ENCODE measurements around the gene EML6. TPM values are rescaled to one million over a fixed set of nuclear protein-coding genes. Genes with fewer than 3 reads are reported as not detected.
"Not testable (repeated sequence)": the region's sequence is repeated elsewhere in the genome, so short reads cannot be mapped to it uniquely, and the experiment has no call there.

The EML6 gene
- total RNA-seq (2014; rRNA removed; shearing (Covaris generic); ENCODE audit: low replicate concordance), result 0.52 TPM in 1 of 2 replicates, not detected in the other

GRCh38 chr2:54723131-54723995 is at the start of gene EML6:
EML6 (plus strand) TSS chr2:54723662; CDS start chr2:54725062, 1,400 bp downstream.
- Histone ChIP-seq H3K9me3 (no peaks in the 10 kb centered on the region), H3K36me3 (no peaks in the 10 kb centered on the region), H3K27me3 (peaks cover 20% of the 10 kb centered on the region), H3K4me3 (peak within 1 kb of the TSS; percentile 75)
- peak; percentile 99 for DNase-seq

- Histone ChIP-seq H3K36me3 (peaks cover 15% of the 10 kb centered on the region), H3K4me3 (no peak overlapping the region), H3K27me3 (no peaks in the 10 kb centered on the region), H3K9me3 (no peaks in the 10 kb centered on the region)
- DNase-seq, result no peak
Measured at GRCh38 chr2:54675281-54675680, 48.2 kb upstream of the EML6 start.

DNA sequence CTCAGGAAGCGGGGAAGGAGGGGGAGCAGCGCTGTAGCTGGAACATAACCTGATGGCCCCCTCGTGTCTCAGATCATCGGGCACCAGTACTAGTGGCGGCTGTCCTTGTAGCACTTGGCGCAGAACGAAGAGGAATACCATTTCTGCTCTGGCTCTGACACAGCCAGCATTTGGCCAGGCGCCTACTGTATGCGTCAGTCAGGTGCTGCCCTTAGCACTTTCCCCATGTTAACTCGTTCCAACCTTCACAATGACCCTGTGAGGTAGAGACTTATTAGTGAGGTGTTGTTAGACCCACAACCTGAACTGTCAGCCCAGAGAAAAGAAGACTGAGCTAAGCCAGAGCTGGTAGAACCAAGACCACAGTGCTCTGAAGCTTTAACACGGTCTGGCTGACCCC is 47.7 kb upstream of the EML6 start:
- no peaks in the 10 kb centered on the region for H3K9me3 ChIP-seq
- H3K4me3 ChIP-seq, result no peak overlapping the region
- H3K27me3 ChIP-seq, result no peaks in the 10 kb centered on the region
- H3K36me3 ChIP-seq, result peaks cover 10% of the 10 kb centered on the region
- no peak for DNase-seq

GRCh38 chr2:54676656-54677055 is 46.8 kb upstream of the EML6 start:
- no peaks in the 10 kb centered on the region for H3K9me3 ChIP-seq
- H3K27me3 ChIP-seq, result no peaks in the 10 kb centered on the region
- H3K4me3 ChIP-seq, result no peak overlapping the region
- DNase-seq, result no peak
- peaks cover 1% of the 10 kb centered on the region; the same call in 1 of the 2 replicates for H3K36me3 ChIP-seq

DNA sequence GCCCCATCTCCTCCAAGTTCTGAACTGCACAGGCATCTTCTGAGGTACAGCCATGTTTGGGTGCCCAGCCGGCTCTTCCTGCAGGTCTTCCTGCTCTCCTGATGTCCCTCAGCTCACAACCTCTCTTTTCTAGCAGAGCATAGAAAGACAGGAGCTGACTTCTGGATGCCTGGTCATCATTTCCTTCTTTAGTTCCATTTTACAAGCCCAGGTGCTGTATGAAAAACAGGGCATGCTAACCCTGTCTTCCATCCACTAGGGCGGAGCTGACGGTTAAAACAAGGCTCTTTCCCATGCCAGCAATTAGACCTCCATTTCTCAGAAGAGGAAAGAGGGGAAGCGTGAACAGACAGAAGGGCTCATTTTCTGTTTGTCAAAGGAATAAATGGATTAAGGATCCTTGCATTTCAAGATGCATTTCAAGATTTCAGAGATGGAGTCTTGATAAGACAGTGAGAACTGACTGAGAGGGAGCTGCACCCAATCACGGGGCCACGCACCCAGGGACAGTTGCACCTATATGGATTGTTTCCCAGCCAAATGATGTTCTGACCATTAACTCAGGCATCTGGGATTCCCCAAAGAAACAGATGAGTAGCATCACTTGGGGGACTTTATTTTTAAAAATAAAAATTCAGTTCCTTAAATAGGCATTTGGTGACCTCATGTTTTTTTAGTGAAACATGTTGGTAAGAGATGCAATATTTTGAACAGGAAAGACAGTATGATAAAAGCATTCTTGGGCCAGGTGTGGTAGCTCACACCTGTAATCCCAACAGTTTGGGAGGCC is 45.8 kb upstream of the EML6 start:
- H3K27me3 ChIP-seq, result no peaks in the 10 kb centered on the region
- H3K36me3 ChIP-seq, result no peaks in the 10 kb centered on the region
- H3K9me3 ChIP-seq, result no peaks in the 10 kb centered on the region
- H3K4me3 ChIP-seq, result no peak overlapping the region
- DNase-seq, result no peak

DNA sequence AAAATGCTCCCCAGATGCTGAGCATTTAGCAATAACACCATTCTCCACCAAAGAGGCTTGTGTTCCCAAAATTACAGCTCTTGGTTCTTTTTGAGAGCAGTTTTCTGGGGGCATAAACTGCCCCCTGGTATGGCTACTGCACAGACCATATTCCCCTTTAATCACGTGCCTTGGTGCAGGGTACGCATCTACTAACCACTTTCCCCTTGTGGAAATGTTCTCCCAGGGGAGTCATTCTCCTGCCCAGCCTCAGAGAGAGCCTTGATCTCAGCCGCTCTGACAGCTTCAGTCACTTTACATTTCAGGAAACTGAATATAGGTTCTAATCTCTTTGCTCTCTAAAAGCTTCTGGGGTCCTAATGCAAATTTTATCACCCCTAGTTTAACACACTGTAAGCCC is 44.7 kb upstream of the EML6 start:
- no peaks in the 10 kb centered on the region for H3K9me3 ChIP-seq
- H3K4me3 ChIP-seq, result no peak overlapping the region
- no peaks in the 10 kb centered on the region for H3K27me3 ChIP-seq
- no peak for DNase-seq
- H3K36me3 ChIP-seq, result no peaks in the 10 kb centered on the region

DNA sequence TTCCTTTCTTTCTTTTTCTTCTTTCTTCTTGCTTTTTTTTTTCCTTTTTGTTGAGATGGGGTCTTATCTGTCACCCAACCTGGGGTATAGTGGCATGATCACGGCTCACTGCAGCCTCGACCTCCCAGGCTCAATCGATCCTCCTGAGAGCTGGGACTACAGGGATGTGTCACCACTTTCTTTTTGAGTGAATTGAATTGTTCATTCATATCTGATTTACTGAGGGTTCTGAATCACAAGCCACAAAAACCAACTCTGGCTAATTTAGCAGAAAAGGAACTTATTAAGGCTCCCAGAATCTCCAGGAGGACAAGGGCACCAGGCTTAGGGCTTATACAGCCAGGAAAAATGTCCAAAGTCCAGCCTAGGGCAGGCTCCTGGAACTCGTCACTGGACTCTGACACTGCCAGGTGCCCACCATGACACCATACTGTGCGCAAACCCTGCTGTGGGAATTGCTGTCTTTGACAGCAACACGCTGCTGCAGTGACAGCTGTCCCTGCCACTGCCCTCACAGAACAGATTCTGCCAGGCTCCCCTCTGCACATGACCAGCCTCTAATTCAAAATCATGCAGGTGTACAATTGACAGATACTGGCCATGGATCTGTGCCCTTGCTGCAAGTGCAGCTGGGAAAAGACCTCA is 42.9 kb upstream of the EML6 start:
- H3K9me3 ChIP-seq, result no peaks in the 10 kb centered on the region
- H3K27me3 ChIP-seq, result no peaks in the 10 kb centered on the region
- H3K4me3 ChIP-seq, result no peak overlapping the region
- no peak for DNase-seq
- no peaks in the 10 kb centered on the region for H3K36me3 ChIP-seq

GRCh38 chr2:54681416-54681815 is 42.0 kb upstream of the EML6 start:
- DNase-seq, result no peak
- no peak overlapping the region for H3K4me3 ChIP-seq
- no peaks in the 10 kb centered on the region for H3K9me3 ChIP-seq
- H3K27me3 ChIP-seq, result no peaks in the 10 kb centered on the region
- no peaks in the 10 kb centered on the region for H3K36me3 ChIP-seq

- no peaks in the 10 kb centered on the region for H3K27me3 ChIP-seq
- H3K9me3 ChIP-seq, result no peaks in the 10 kb centered on the region
- DNase-seq, result no peak
- H3K36me3 ChIP-seq, result no peaks in the 10 kb centered on the region
- H3K4me3 ChIP-seq, result no peak overlapping the region
Measured at GRCh38 chr2:54683596-54683995, 39.9 kb upstream of the EML6 start.

- no peak overlapping the region for H3K4me3 ChIP-seq
- DNase-seq, result no peak
- no peaks in the 10 kb centered on the region for H3K9me3 ChIP-seq
- no peaks in the 10 kb centered on the region for H3K36me3 ChIP-seq
- H3K27me3 ChIP-seq, result no peaks in the 10 kb centered on the region; the same call in 1 of the 2 replicates
Measured at GRCh38 chr2:54685263-54685775, 38.1 kb upstream of the EML6 start.

GRCh38 chr2:54687595-54688152 is 35.8 kb upstream of the EML6 start:
- H3K9me3 ChIP-seq, result no peaks in the 10 kb centered on the region
- H3K27me3 ChIP-seq, result no peaks in the 10 kb centered on the region; the same call in 1 of the 2 replicates
- DNase-seq, result no peak
- no peak overlapping the region for H3K4me3 ChIP-seq
- no peaks in the 10 kb centered on the region for H3K36me3 ChIP-seq

DNA sequence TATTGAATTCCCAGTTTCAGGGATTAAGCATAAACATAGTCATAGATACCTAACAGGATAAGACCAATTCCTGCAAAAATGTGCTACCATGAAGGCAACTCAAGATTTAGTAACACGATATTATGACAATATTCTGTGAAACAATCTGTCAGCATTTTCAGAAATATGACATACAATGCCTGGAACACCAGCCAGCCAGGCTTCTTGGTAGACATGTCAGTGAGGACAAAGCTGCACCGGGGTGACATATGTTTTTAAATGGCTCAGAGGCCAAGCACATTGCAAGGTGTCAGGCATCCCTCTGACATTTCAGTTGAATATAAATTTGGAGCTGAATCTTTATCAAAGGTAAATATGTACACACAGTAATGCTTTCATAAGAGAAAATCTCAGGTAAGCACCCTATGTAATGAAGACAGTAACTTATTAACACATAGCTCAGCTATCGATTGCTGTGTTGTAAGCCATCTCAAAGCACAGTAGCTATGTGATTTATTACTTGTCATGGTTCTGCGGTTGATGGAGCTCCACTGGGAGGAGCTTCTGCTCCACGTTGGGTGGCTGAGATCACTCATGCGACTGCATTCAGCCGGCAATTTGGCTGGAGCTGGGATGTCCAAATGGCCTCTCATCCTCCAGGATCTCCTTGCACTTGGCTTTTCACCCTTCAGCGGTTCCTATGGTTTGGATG is 31.9 kb upstream of the EML6 start:
- Histone ChIP-seq H3K9me3 (no peaks in the 10 kb centered on the region), H3K4me3 (no peak overlapping the region), H3K27me3 (no peaks in the 10 kb centered on the region; the same call in 1 of the 2 replicates), H3K36me3 (no peaks in the 10 kb centered on the region)
- DNase-seq, result no peak

- DNase-seq, result no peak
- no peaks in the 10 kb centered on the region for H3K36me3 ChIP-seq
- no peaks in the 10 kb centered on the region; the same call in 1 of the 2 replicates for H3K27me3 ChIP-seq
- H3K4me3 ChIP-seq, result no peak overlapping the region
- H3K9me3 ChIP-seq, result no peaks in the 10 kb centered on the region
Measured at GRCh38 chr2:54692556-54692955, 30.9 kb upstream of the EML6 start.

DNA sequence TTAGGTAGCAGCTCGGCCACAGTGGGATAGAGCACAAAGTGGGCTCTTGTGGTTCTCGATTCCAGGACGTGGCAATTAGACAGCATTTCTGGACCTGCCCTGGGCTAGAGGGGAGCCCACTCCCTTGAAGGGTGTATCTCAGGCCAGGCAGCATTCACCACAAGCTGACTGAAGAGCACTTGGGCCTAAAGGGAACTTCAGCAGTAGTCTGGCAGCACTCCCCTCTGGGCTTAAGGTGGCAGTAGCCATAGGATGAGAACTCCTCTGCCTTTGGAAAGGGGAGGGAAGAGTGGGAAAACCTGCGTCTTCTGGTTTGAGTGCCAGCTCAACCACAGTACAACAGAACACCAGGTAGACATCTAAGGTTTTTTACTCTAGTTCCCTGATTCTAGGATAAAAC is 28.1 kb upstream of the EML6 start:
- no peak for DNase-seq
- H3K9me3 ChIP-seq, result no peaks in the 10 kb centered on the region
- no peak overlapping the region for H3K4me3 ChIP-seq
- H3K36me3 ChIP-seq, result no peaks in the 10 kb centered on the region
- H3K27me3 ChIP-seq, result no peaks in the 10 kb centered on the region

DNA sequence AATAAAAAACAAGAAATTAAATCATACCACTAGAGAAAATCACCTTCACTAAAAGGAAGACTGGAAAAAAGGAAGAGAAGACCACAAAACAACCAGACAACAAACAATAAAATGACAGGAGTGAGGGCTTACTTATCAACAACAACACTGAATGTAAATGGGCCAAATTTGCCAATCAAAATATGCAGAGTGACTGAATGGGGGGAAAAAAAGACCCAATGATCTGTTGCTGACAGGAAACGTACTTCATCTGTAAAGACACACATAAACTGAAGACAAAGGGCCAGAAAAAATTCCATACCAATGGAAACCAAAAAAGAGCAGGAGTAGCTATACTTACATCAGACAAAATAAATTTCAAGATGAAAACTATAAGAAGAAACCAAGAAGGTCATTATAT is 25.5 kb upstream of the EML6 start:
- Histone ChIP-seq H3K9me3 (no peaks in the 10 kb centered on the region), H3K27me3 (no peaks in the 10 kb centered on the region), H3K4me3 (no peak overlapping the region), H3K36me3 (no peaks in the 10 kb centered on the region)
- DNase-seq, result no peak

DNA sequence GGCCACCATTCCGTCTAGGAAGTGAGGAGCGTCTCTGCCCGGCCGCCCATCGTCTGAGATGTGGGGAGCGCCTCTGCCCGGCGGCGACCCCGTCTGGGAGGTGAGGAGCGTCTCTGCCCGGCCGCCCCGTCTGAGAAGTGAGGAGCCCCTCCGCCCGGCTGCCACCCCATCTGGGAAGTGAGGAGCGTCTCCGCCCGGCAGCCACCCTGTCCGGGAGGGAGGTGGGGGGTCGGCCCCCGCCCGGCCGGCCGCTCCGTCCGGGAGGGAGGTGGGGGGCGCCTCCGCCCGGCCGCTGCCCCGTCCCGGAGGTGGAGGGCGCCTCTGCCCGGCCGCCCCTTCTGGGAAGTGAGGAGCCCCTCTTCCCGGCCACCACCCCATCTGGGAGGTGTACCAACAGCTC is 24.5 kb upstream of the EML6 start:
- not testable (repeated sequence) for DNase-seq, H3K36me3 ChIP-seq

More for the DNA sequence above, 24.5 kb upstream of the EML6 start:
- not testable (repeated sequence) for H3K27me3 ChIP-seq, H3K9me3 ChIP-seq, H3K4me3 ChIP-seq
